H1 (cell line): ENCODE results near the gene APOO. TPM values are rescaled to one million over a fixed set of nuclear protein-coding genes. Genes with fewer than 3 reads are reported as not detected.

Source experiments
- CTCF ChIA-PET: fragments of 300-600 bp; sonication (Branson Sonifier 250); formaldehyde crosslinking; loops from one replicate; lab custom pipeline; 2021; ENCODE audit not compliant: partially characterized antibody; lab: Charles Lee
- POLR2A ChIA-PET: fragments of 300-600 bp; sonication (Branson Sonifier 250); formaldehyde crosslinking; loops from one replicate; lab custom pipeline; 2021; ENCODE audit warnings: inconsistent platforms; ENCODE audit not compliant: partially characterized antibody; lab: Charles Lee
- DNase-seq, 2 experiments: peaks; one replicate each; pipeline versions ENCODE4 v3.0.0 to v3.0.0-alpha.2; 2010 to 2022; ENCODE audit warnings: low spot score in 2 of 2, low read depth in 1 of 2, mixed read lengths in 1 of 2
- FAIRE-seq: peaks from 2 replicates; lab custom pipeline; 2011; peaks lifted over from hg19 to GRCh38; lab: Jason Lieb, UNC
- H2AFZ ChIP-seq: 2 replicates; pipeline ENCODE4 v1.8.1; 2012; ENCODE audit warnings: low read length, inconsistent platforms
- H2AK5ac ChIP-seq: 2 replicates; pipeline ENCODE4 v1.6.1; 2013; ENCODE audit warnings: low read depth, low read length
- H2BK120ac ChIP-seq: replicated peaks from 2 replicates; pipeline ENCODE3; 2013; ENCODE audit warnings: low read depth, low read length, inconsistent platforms
- H2BK12ac ChIP-seq: 2 replicates; pipeline ENCODE4 v1.6.1; 2013; ENCODE audit warnings: low read depth, low read length
- H2BK15ac ChIP-seq: 2 replicates; pipeline ENCODE4 v1.6.1; 2013; ENCODE audit warnings: low read length
- H2BK20ac ChIP-seq: 2 replicates; pipeline ENCODE4 v1.6.1; 2013; ENCODE audit warnings: low read length
- H2BK5ac ChIP-seq: 2 replicates; pipeline ENCODE4 v1.6.1; 2013; ENCODE audit warnings: low read depth, low read length
- H3K14ac ChIP-seq: 2 replicates; pipeline ENCODE4 v1.6.1; 2013; ENCODE audit warnings: inconsistent platforms; ENCODE audit not compliant: insufficient read length
- H3K18ac ChIP-seq: 2 replicates; pipeline ENCODE4 v1.6.1; 2013; ENCODE audit warnings: low read length; ENCODE audit errors: extremely low read depth
- H3K23ac ChIP-seq: 2 replicates; pipeline ENCODE4 v1.6.1; 2013; ENCODE audit warnings: inconsistent platforms; ENCODE audit not compliant: insufficient read length
- H3K23me2 ChIP-seq: 2 replicates; pipeline ENCODE4 v1.6.1; 2013; ENCODE audit warnings: low read depth, low read length
- H3K27ac ChIP-seq: 2 replicates; pipeline ENCODE4 v1.6.1; 2011; ENCODE audit warnings: low read depth, low read length, inconsistent platforms
- H3K27me3 ChIP-seq, 4 experiments: replicated peaks in 1 of 4; 1 replicate in 1 of 4; 2 replicates in 3 of 4; pipeline versions ENCODE4 v1.6.1 to v1.8.1; 2011 to 2013; ENCODE audit warnings: low read length in 3 of 4, mild to moderate bottlenecking in 3 of 4, inconsistent platforms in 2 of 4, mixed read lengths in 2 of 4, moderate library complexity in 1 of 4; ENCODE audit not compliant: control insufficient read depth in 3 of 4, insufficient read depth in 3 of 4; ENCODE audit errors: extremely low read depth in 1 of 4
- H3K36me3 ChIP-seq, 4 experiments: 2 replicates each; pipeline versions ENCODE4 v1.6.1 to v1.8.1; 2011 to 2013; ENCODE audit warnings: mild to moderate bottlenecking in 4 of 4, low read length in 3 of 4, moderate library complexity in 2 of 4, control low read depth in 1 of 4, inconsistent platforms in 1 of 4; ENCODE audit not compliant: insufficient read depth in 4 of 4, control insufficient read depth in 2 of 4
- H3K4ac ChIP-seq: replicated peaks from 2 replicates; pipeline ENCODE3; 2013; ENCODE audit warnings: low read length, low read depth, mixed read lengths, inconsistent platforms; ENCODE audit not compliant: insufficient read length
- H3K4me1 ChIP-seq, 4 experiments: replicated peaks in 1 of 4; 1 replicate in 1 of 4; 2 replicates in 3 of 4; pipeline versions ENCODE4 v1.6.1 to v1.8.1; 2011 to 2013; ENCODE audit warnings: low read length in 3 of 4, inconsistent platforms in 2 of 4, mixed read lengths in 1 of 4; ENCODE audit not compliant: insufficient read depth in 4 of 4, control insufficient read depth in 3 of 4
- H3K4me2 ChIP-seq, 2 experiments: 2 replicates each; pipeline versions ENCODE4 v1.6.1 to v1.8.1; 2011 to 2013; ENCODE audit warnings: low read depth in 2 of 2, low read length in 2 of 2, control low read depth in 1 of 2, inconsistent platforms in 1 of 2, mild to moderate bottlenecking in 1 of 2; ENCODE audit not compliant: insufficient read depth in 1 of 2
- H3K4me3 ChIP-seq, 4 experiments: fragments of 200-600, 300-600 bp in 1 of 4; sonication (generic), shearing (Covaris generic), sonication (Bioruptor Twin) in 1 of 4; 2 replicates each; pipeline versions ENCODE4 v1.5.1 to v1.8.1; 2011 to 2016; ENCODE audit warnings: low read length in 4 of 4, low read depth in 3 of 4, control low read depth in 2 of 4, inconsistent platforms in 2 of 4, mild to moderate bottlenecking in 2 of 4, mixed read lengths in 1 of 4, moderate library complexity in 1 of 4; ENCODE audit not compliant: insufficient read depth in 2 of 4; ENCODE audit errors: extremely low read depth in 1 of 4
- H3K56ac ChIP-seq: replicated peaks from 2 replicates; pipeline ENCODE3; 2013; ENCODE audit warnings: low read depth, mild to moderate bottlenecking, mixed read lengths, low read length, inconsistent platforms; ENCODE audit not compliant: insufficient read length
- H3K79me1 ChIP-seq: 2 replicates; pipeline ENCODE4 v1.6.1; 2013; ENCODE audit warnings: low read depth, low read length, control low read depth
- H3K79me2 ChIP-seq, 2 experiments: 2 replicates each; pipeline versions ENCODE4 v1.6.1 to v1.8.1; 2012 to 2013; ENCODE audit warnings: low read length in 2 of 2, mild to moderate bottlenecking in 2 of 2, inconsistent platforms in 1 of 2; ENCODE audit not compliant: insufficient read depth in 2 of 2, control insufficient read depth in 1 of 2
- H3K9ac ChIP-seq, 4 experiments: replicated peaks in 1 of 4; 1 replicate in 1 of 4; 2 replicates in 3 of 4; pipeline versions ENCODE4 v1.6.1 to v1.8.1; 2011 to 2013; ENCODE audit warnings: low read depth in 3 of 4, low read length in 3 of 4, control low read depth in 2 of 4, mild to moderate bottlenecking in 2 of 4, moderate library complexity in 2 of 4, inconsistent platforms in 1 of 4; ENCODE audit errors: extremely low read depth in 1 of 4
- H3K9me3 ChIP-seq, 2 experiments: 2 replicates each; pipeline versions ENCODE4 v1.6.1 to v1.8.1; 2012 to 2013; ENCODE audit warnings: mild to moderate bottlenecking in 2 of 2, moderate library complexity in 2 of 2, control low read depth in 1 of 2, inconsistent platforms in 1 of 2, low read depth in 1 of 2, low read length in 1 of 2, mixed read lengths in 1 of 2; ENCODE audit not compliant: insufficient read depth in 2 of 2
- H4K20me1 ChIP-seq, 2 experiments: replicated peaks in 1 of 2; 2 replicates each; pipeline versions ENCODE3 to v1.8.1; 2011 to 2013; ENCODE audit warnings: inconsistent platforms in 2 of 2, low read length in 2 of 2, mild to moderate bottlenecking in 1 of 2; ENCODE audit not compliant: insufficient read depth in 2 of 2, control insufficient read depth in 1 of 2
- H4K5ac ChIP-seq: 2 replicates; pipeline ENCODE4 v1.6.1; 2013; ENCODE audit warnings: low read length, low read depth, mixed read lengths, inconsistent platforms; ENCODE audit not compliant: insufficient read length
- H4K8ac ChIP-seq: 2 replicates; pipeline ENCODE4 v1.8.0; 2013; ENCODE audit warnings: mild to moderate bottlenecking, moderate library complexity, low read length, inconsistent platforms; ENCODE audit not compliant: insufficient read depth; ENCODE audit errors: extremely low read depth
- H4K91ac ChIP-seq: replicated peaks from 2 replicates; pipeline ENCODE3; 2013; ENCODE audit warnings: low read length, mixed read lengths, inconsistent platforms; ENCODE audit not compliant: insufficient read length
- ASH2L ChIP-seq: fragments of 200-600, 300-600 bp; sonication (generic); IDR thresholded peaks from one replicate; pipeline ENCODE4 v1.7.1; 2017; ENCODE audit warnings: low read length
- EGR1 ChIP-seq: IDR thresholded peaks from 2 replicates; pipeline ENCODE4 v1.6.1; 2011; ENCODE audit warnings: low read depth, low read length, borderline replicate concordance
- EP300 ChIP-seq, 2 experiments: IDR thresholded peaks; 1 replicate in 1 of 2; 2 replicates in 1 of 2; pipeline ENCODE4 v1.6.1; 2011 to 2012; ENCODE audit warnings: low read depth in 2 of 2, low read length in 2 of 2, mild to moderate bottlenecking in 2 of 2, borderline replicate concordance in 1 of 2, inconsistent platforms in 1 of 2, moderate library complexity in 1 of 2
- HDAC6 ChIP-seq: IDR thresholded peaks from one replicate; pipeline ENCODE4 v1.7.1; 2012; ENCODE audit warnings: low read depth, mild to moderate bottlenecking, inconsistent platforms, low read length, moderate library complexity
- JUND ChIP-seq: IDR thresholded peaks from 2 replicates; pipeline ENCODE4 v1.6.1; 2011; ENCODE audit warnings: mild to moderate bottlenecking, improper control_type of control experiment, low read length
- RBBP5 ChIP-seq: IDR thresholded peaks from 2 replicates; pipeline ENCODE4 v1.7.1; 2012; ENCODE audit warnings: low read depth, mild to moderate bottlenecking, inconsistent platforms, low read length, moderate library complexity, borderline replicate concordance
- WGBS, 2 experiments: shearing (Covaris generic) in 1 of 2; methylation state at CpG; one replicate each; pipeline versions ENCODE4 v1.1.6 to v1.1.7; 2013 to 2015; ENCODE audit warnings: low lambda C conversion rate in 2 of 2, mixed read lengths in 2 of 2, inconsistent platforms in 1 of 2, low coverage in 1 of 2, missing lambda C conversion rate in 1 of 2; ENCODE audit not compliant: insufficient replicate concordance in 2 of 2, insufficient coverage in 1 of 2, insufficient read length in 1 of 2; ENCODE audit errors: extremely low coverage in 1 of 2, missing lambda C conversion rate in 1 of 2; 5-methylcytosine and 5-hydroxymethylcytosine counted together
- polyA plus RNA-seq, 7 experiments: library from polyadenylated mRNA; depleted of rRNA in 3 of 7; stranded (reverse) in 5 of 7; unstranded in 2 of 7; fragments of >200 nt in 5 of 7; fragments of 200-250 nt in 2 of 7; gene quantifications; 1 replicate in 5 of 7; 2 replicates in 1 of 7; 4 replicates in 1 of 7; pipeline versions ENCODE4 v1.2.1 to v1.2.3, GENCODE V29; 2011 to 2013; ENCODE audit warnings: missing spikeins in 2 of 7, mixed read lengths in 2 of 7
- total RNA-seq: library from RNA; stranded (reverse); fragmentation: NEBNext Ultra II Directional; extraction: Animal tissue kit (Norgen Biotek cat#: 25700); gene quantifications from 2 replicates; pipeline ENCODE4 v1.2.1, GENCODE V29; 2021
- TF ChIP-seq, protein P1 (sequence below): IDR thresholded peaks from 2 replicates; pipeline ENCODE4 v1.6.1; 2012; ENCODE audit warnings: inconsistent platforms

Gene APOO
- total and polyA plus RNA-seq, 2 of the 8 experiments (the other 6 are each of a cell fraction or from before 2014, with no cell fraction given), result 25.7 to 45.0 TPM

- WGBS, 2 experiments, result 89% methylated on average over 1 of the region's 2 CpGs; no CpG with 5 or more reads in 1 of the 2 experiments
- Histone ChIP-seq H4K5ac (no peak overlapping the region), H4K20me1 (no peaks in the 10 kb centered on the region), H3K4me1 (no peaks in the 10 kb centered on the region), H3K23ac (no peak overlapping the region), H3K18ac (no peak overlapping the region), H3K4me2 (no peak overlapping the region), H3K79me2 (no peaks in the 10 kb centered on the region), H3K27ac (no peak overlapping the region), H3K9ac (no peak overlapping the region), H2AK5ac (no peak overlapping the region), H2BK5ac (no peak overlapping the region), H3K36me3 (no peaks in the 10 kb centered on the region; a peak in 1 of 8 replicates), H3K27me3 (no peaks in the 10 kb centered on the region), H2BK120ac (no peak overlapping the region), H3K4me3 (no peak overlapping the region), H4K91ac (no peak overlapping the region), H3K9me3 (no peaks in the 10 kb centered on the region), H3K23me2 (no peaks in the 10 kb centered on the region), H4K8ac (no peak overlapping the region), H2BK20ac (no peak overlapping the region), H2AFZ (no peak overlapping the region), H3K56ac (no peak overlapping the region), H2BK12ac (no peak overlapping the region), H3K79me1 (no peaks in the 10 kb centered on the region), H3K14ac (no peak overlapping the region), H3K4ac (no peak overlapping the region), H2BK15ac (no peak overlapping the region)
- ChIA-PET POLR2A (no interaction called here), CTCF (no interaction called here)
- DNase-seq (no peak), FAIRE-seq (no peak)
- no peak for TF ChIP-seq ASH2L
- TF ChIP-seq RBBP5, result no peak
- no peak for TF ChIP-seq EP300 (IDR thresholded peaks at IDR 0.05; ENCODE audit: borderline replicate concordance in 1 of 2, low read depth in 2 of 2, low read length in 2 of 2)
- TF ChIP-seq HDAC6, result no peak
- TF ChIP-seq EGR1, result no peak
- TF ChIP-seq, protein P1, sequence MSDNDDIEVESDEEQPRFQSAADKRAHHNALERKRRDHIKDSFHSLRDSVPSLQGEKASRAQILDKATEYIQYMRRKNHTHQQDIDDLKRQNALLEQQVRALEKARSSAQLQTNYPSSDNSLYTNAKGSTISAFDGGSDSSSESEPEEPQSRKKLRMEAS, result no peak
- TF ChIP-seq JUND, result no peak
These were observed 56.2 kb downstream of the APOO start for GRCh38 chrX:23851544-23851943.
